NCI-H146 treated with DMSO at 0.1 percent for 48 hours (cell line): ENCODE measurements around the gene RAD51B.
"Not testable (repeated sequence)": the region's sequence is repeated elsewhere in the genome, so short reads cannot be mapped to it uniquely, and the experiment has no call there.

Experiments
- DNase-seq: peaks from one replicate; lab custom pipeline; 2025; ENCODE audit not compliant: unreplicated experiment; lab: John Stamatoyannopoulos, UW

RAD51B gene

GRCh38 chr14:68198713-68199495 lies 379.3 kb downstream of the RAD51B start:
- no peak for DNase-seq

GRCh38 chr14:68199554-68200151 lies 380.1 kb downstream of the RAD51B start:
- peak; percentile 12 for DNase-seq

- DNase-seq, result no peak
Observed at GRCh38 chr14:68203871-68204270, 384.3 kb downstream of the RAD51B start.

GRCh38 chr14:68208218-68208617 lies 388.6 kb downstream of the RAD51B start:
- DNase-seq, result no peak

GRCh38 chr14:68208626-68209317 lies 389.2 kb downstream of the RAD51B start:
- DNase-seq, result no peak

- no peak for DNase-seq
Observed at GRCh38 chr14:68210729-68211299, 391.2 kb downstream of the RAD51B start.

GRCh38 chr14:68211421-68211820 lies 391.8 kb downstream of the RAD51B start:
- no peak for DNase-seq

- no peak for DNase-seq
Observed at GRCh38 chr14:68211886-68212285, 392.3 kb downstream of the RAD51B start.

GRCh38 chr14:68212361-68212760 lies 392.8 kb downstream of the RAD51B start:
- no peak for DNase-seq

GRCh38 chr14:68214431-68214830 lies 394.9 kb downstream of the RAD51B start:
- DNase-seq, result no peak

GRCh38 chr14:68215629-68216028 lies 396.1 kb downstream of the RAD51B start:
- DNase-seq, result no peak

GRCh38 chr14:68216079-68216478 lies 396.5 kb downstream of the RAD51B start:
- DNase-seq, result no peak

- no peak for DNase-seq
Observed at GRCh38 chr14:68216957-68217356, 397.4 kb downstream of the RAD51B start.

- DNase-seq, result no peak
Observed at GRCh38 chr14:68217791-68218340, 398.3 kb downstream of the RAD51B start.

- DNase-seq, result no peak
Observed at GRCh38 chr14:68219407-68219806, 399.8 kb downstream of the RAD51B start.

- not testable (repeated sequence) for DNase-seq
Observed at GRCh38 chr14:68221046-68221445, 401.5 kb downstream of the RAD51B start.

GRCh38 chr14:68222154-68222553 lies 402.6 kb downstream of the RAD51B start:
- DNase-seq, result no peak

- no peak for DNase-seq
Observed at GRCh38 chr14:68222726-68223125, 403.1 kb downstream of the RAD51B start.

GRCh38 chr14:68223631-68224030 lies 404.1 kb downstream of the RAD51B start:
- no peak for DNase-seq

GRCh38 chr14:68225321-68225720 lies 405.7 kb downstream of the RAD51B start:
- DNase-seq, result no peak

- no peak for DNase-seq
Observed at GRCh38 chr14:68226523-68226922, 406.9 kb downstream of the RAD51B start.
